Endothelial cell of umbilical vein (primary cell): ENCODE measurements around the gene MARF1. TPM values are rescaled to one million over a fixed set of nuclear protein-coding genes. Genes with fewer than 3 reads are reported as not detected.

Source experiments
- BruUV-seq: library from RNA; stranded (reverse); fragments of 400-500 nt; replicated peaks from 2 replicates; lab custom pipeline; 2021; lab: Mats Ljungman, UMichigan
- CTCF ChIA-PET: fragments of 300-600, 350-600 bp; sonication (Branson Sonifier 250); formaldehyde crosslinking; loops from one replicate; lab custom pipeline; 2021; ENCODE audit warnings: antibody characterized with exemption, inconsistent platforms; lab: Charles Lee
- POLR2A ChIA-PET: fragments of 300-600, 350-600 bp; sonication (Branson Sonifier 250); formaldehyde crosslinking; loops from one replicate; lab custom pipeline; 2021; ENCODE audit warnings: antibody characterized with exemption, inconsistent platforms; lab: Charles Lee
- DNase-seq: peaks from one replicate; pipeline ENCODE4 v3.0.0-alpha.2; 2011; ENCODE audit warnings: low read depth, low spot score
- FAIRE-seq: peaks from 2 replicates; lab custom pipeline; 2011; peaks lifted over from hg19 to GRCh38; lab: Jason Lieb, UNC
- H2AFZ ChIP-seq: 2 replicates; pipeline ENCODE4 v1.6.0; 2012; ENCODE audit warnings: low read depth, low read length, control low read depth, inconsistent platforms
- H3K27ac ChIP-seq: 2 replicates; pipeline ENCODE4 v1.5.1; 2011; ENCODE audit warnings: low read depth, mild to moderate bottlenecking, control low read depth, low read length, moderate library complexity; ENCODE audit not compliant: insufficient read depth
- H3K27me3 ChIP-seq, 2 experiments: 2 replicates each; pipeline versions ENCODE4 v1.6.0 to v1.6.1; 2011; ENCODE audit warnings: low read length in 2 of 2, mixed read lengths in 1 of 2; ENCODE audit not compliant: control insufficient read depth in 2 of 2, insufficient read depth in 2 of 2
- H3K36me3 ChIP-seq, 2 experiments: 2 replicates in 1 of 2; 3 replicates in 1 of 2; pipeline ENCODE4 v1.5.1; 2011; ENCODE audit warnings: low read length in 2 of 2, mild to moderate bottlenecking in 1 of 2, moderate library complexity in 1 of 2; ENCODE audit not compliant: control insufficient read depth in 2 of 2, insufficient read depth in 2 of 2; ENCODE audit errors: extremely low read depth in 1 of 2
- H3K4me1 ChIP-seq: 3 replicates; pipeline ENCODE4 v1.5.1; 2011; ENCODE audit warnings: mild to moderate bottlenecking, low read length; ENCODE audit not compliant: control insufficient read depth, insufficient read depth; ENCODE audit errors: extremely low read depth
- H3K4me2 ChIP-seq: 2 replicates; pipeline ENCODE4 v1.6.1; 2011; ENCODE audit warnings: low read length, control low read depth, mixed read lengths; ENCODE audit not compliant: insufficient read depth
- H3K4me3 ChIP-seq, 3 experiments: fragments of 200-600 bp in 1 of 3; sonication (generic), shearing (Covaris generic) in 1 of 3; replicated peaks in 1 of 3; 2 replicates each; pipeline ENCODE4 v1.5.1; 2011 to 2016; ENCODE audit warnings: control low read depth in 3 of 3, low read length in 3 of 3, mild to moderate bottlenecking in 2 of 3, inconsistent platforms in 1 of 3, low read depth in 1 of 3, moderate library complexity in 1 of 3; ENCODE audit not compliant: insufficient read depth in 1 of 3
- H3K79me2 ChIP-seq: 2 replicates; pipeline ENCODE4 v1.6.0; 2012; ENCODE audit warnings: low read length, inconsistent platforms; ENCODE audit not compliant: control insufficient read depth, insufficient read depth
- H3K9ac ChIP-seq: replicated peaks from 2 replicates; pipeline ENCODE3; 2011; ENCODE audit warnings: low read length, control low read depth; ENCODE audit not compliant: insufficient read depth; ENCODE audit errors: extremely low read depth
- H3K9me1 ChIP-seq: replicated peaks from 3 replicates; pipeline ENCODE4 v1.6.0; 2011; ENCODE audit warnings: mild to moderate bottlenecking, low read length; ENCODE audit not compliant: control insufficient read depth, insufficient read depth; ENCODE audit errors: extremely low read depth
- H3K9me3 ChIP-seq: replicated peaks from 2 replicates; pipeline ENCODE4 v1.5.1; 2012; ENCODE audit warnings: low read length, inconsistent platforms; ENCODE audit not compliant: control insufficient read depth, insufficient read depth
- H4K20me1 ChIP-seq: replicated peaks from 2 replicates; pipeline ENCODE3; 2011; ENCODE audit warnings: mild to moderate bottlenecking, low read length; ENCODE audit not compliant: control insufficient read depth, insufficient read depth; ENCODE audit errors: extremely low read depth
- EZH2 ChIP-seq: IDR thresholded peaks from 2 replicates; pipeline ENCODE4 v1.6.1; 2012; ENCODE audit warnings: borderline replicate concordance, low read depth, mild to moderate bottlenecking, moderate library complexity, low read length, inconsistent platforms; ENCODE audit not compliant: severe bottlenecking
- FOS ChIP-seq: IDR thresholded peaks from 2 replicates; pipeline ENCODE4 v1.6.1; 2011; ENCODE audit warnings: mild to moderate bottlenecking, low read length, moderate library complexity, borderline replicate concordance; ENCODE audit not compliant: insufficient read depth
- GATA2 ChIP-seq: IDR thresholded peaks from 2 replicates; pipeline ENCODE4 v1.7.0; 2011; ENCODE audit warnings: low read depth, mild to moderate bottlenecking, moderate library complexity, mixed read lengths, low read length; ENCODE audit not compliant: insufficient read length, insufficient read depth
- JUN ChIP-seq: IDR thresholded peaks from 2 replicates; pipeline ENCODE4 v1.6.1; 2011; ENCODE audit warnings: borderline replicate concordance, low read depth; ENCODE audit not compliant: insufficient read length, insufficient read depth
- MYC ChIP-seq: IDR thresholded peaks from one replicate; pipeline ENCODE4 v1.6.1; 2011; ENCODE audit warnings: mild to moderate bottlenecking, low read depth, low read length
- POLR2A ChIP-seq: IDR thresholded peaks from 2 replicates; pipeline ENCODE4 v1.6.1; 2012; ENCODE audit warnings: low read depth, mild to moderate bottlenecking, control low read depth, low read length
- POLR2AphosphoS5 ChIP-seq: IDR thresholded peaks from 2 replicates; pipeline ENCODE4 v1.6.1; 2012; ENCODE audit warnings: low read depth, mild to moderate bottlenecking, control low read depth, low read length, moderate library complexity; ENCODE audit not compliant: insufficient read depth
- dilution Hi-C: fragments of 300-500 bp; cut with MboI; formaldehyde crosslinking; loops from one replicate; pipeline ENCODE4 v1.15.0; 2019; ENCODE audit warnings: low sequenced_read_pairs; ENCODE audit not compliant: extremely low pct_ligation_motif_present
- intact Hi-C: fragments of 100-400 bp; cut with micrococcal nuclease; formaldehyde crosslinking; loops from one replicate; pipeline ENCODE4 v1.10.0; 2022
- polyA plus RNA-seq, 4 experiments: library from polyadenylated mRNA; depleted of rRNA in 3 of 4; stranded (reverse) in 3 of 4; unstranded in 1 of 4; fragments of >200 nt; gene quantifications; 2 replicates each; pipeline versions ENCODE4 v1.2.1 to v1.2.3, GENCODE V29; 2011 to 2012; ENCODE audit warnings: missing spikeins in 1 of 4
- total RNA-seq: library from RNA; stranded (reverse); gene quantifications from 2 replicates; pipeline ENCODE4 v1.2.3, GENCODE V29; 2021
- TF ChIP-seq, protein P1 (sequence below): IDR thresholded peaks from 2 replicates; pipeline ENCODE4 v1.6.1; 2011; ENCODE audit not compliant: insufficient read depth, insufficient read length
- TF ChIP-seq, protein P2 (sequence below), 2 donors: IDR thresholded peaks; 1 replicate in 1 of 2; 2 replicates in 1 of 2; pipeline ENCODE4 v1.5.1; 2011; ENCODE audit warnings: low read length in 2 of 2, mild to moderate bottlenecking in 2 of 2, moderate library complexity in 2 of 2, control low read depth in 1 of 2, inconsistent platforms in 1 of 2, low read depth in 1 of 2; ENCODE audit not compliant: insufficient read depth in 1 of 2; ENCODE audit errors: extremely low read depth in 1 of 2

The MARF1 gene
- total and polyA plus RNA-seq, 2 donors (not counting 3 experiments of a cell fraction or from before 2014, with no cell fraction given) = 14.6 to 58.5 TPM

GRCh38 chr16:15658556-15658955 lies 15.6 kb upstream of the MARF1 start:
- no peak overlapping the region for H3K4me3 ChIP-seq
- no TSS peak for BruUV-seq
- ChIA-PET CTCF (interaction anchor here (0.7 to 0.8 kb wide), 2 partner anchors 15 to 231 kb away, joined by 3 read pairs; partner anchors contain the start of gene MARF1), POLR2A (no interaction called here)
- FAIRE-seq (no peak), DNase-seq (no peak)
- no peaks in the 10 kb centered on the region for H3K9me3 ChIP-seq
- no peaks in the 10 kb centered on the region for H4K20me1 ChIP-seq
- no peak for TF ChIP-seq MYC
- TF ChIP-seq FOS = no peak
- no peak for TF ChIP-seq EZH2
- TF ChIP-seq POLR2A = no peak
- TF ChIP-seq, protein P1, sequence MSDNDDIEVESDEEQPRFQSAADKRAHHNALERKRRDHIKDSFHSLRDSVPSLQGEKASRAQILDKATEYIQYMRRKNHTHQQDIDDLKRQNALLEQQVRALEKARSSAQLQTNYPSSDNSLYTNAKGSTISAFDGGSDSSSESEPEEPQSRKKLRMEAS = no peak
- no peak for TF ChIP-seq GATA2
- TF ChIP-seq JUN = no peak
- H3K79me2 ChIP-seq = peaks cover 77% of the 10 kb centered on the region
- no peaks in the 10 kb centered on the region for H3K27me3 ChIP-seq
- H3K9ac ChIP-seq = no peak overlapping the region
- dilution Hi-C loops = no loop called here
- H3K4me1 ChIP-seq = no peaks in the 10 kb centered on the region
- intact Hi-C loops = no loop called here
- no peaks in the 10 kb centered on the region for H3K9me1 ChIP-seq
- H3K36me3 ChIP-seq = no peaks in the 10 kb centered on the region
- H2AFZ ChIP-seq = no peak overlapping the region
- no peak overlapping the region for H3K4me2 ChIP-seq
- H3K27ac ChIP-seq = no peak overlapping the region

GRCh38 chr16:15658149-15658548 lies 15.2 kb upstream of the MARF1 start:
- Histone ChIP-seq H3K9me3 (no peaks in the 10 kb centered on the region), H4K20me1 (no peaks in the 10 kb centered on the region), H3K36me3 (no peaks in the 10 kb centered on the region), H3K9ac (no peak overlapping the region), H3K4me2 (no peak overlapping the region), H3K79me2 (peaks cover 80% of the 10 kb centered on the region), H3K27ac (no peak overlapping the region), H3K4me3 (no peak overlapping the region), H3K27me3 (no peaks in the 10 kb centered on the region), H3K4me1 (peaks cover 4% of the 10 kb centered on the region), H2AFZ (no peak overlapping the region), H3K9me1 (no peaks in the 10 kb centered on the region)
- BruUV-seq = no TSS peak
- no peak for DNase-seq
- no peak for FAIRE-seq
- dilution Hi-C loops = no loop called here
- ChIA-PET POLR2A (no interaction called here), CTCF (interaction anchor here (0.7 to 0.8 kb wide), 2 partner anchors 15 to 230 kb away, joined by 3 read pairs; partner anchors contain the start of gene MARF1)
- TF ChIP-seq MYC (no peak), GATA2 (no peak), FOS (no peak), EZH2 (no peak), POLR2AphosphoS5 (no peak), POLR2A (no peak), JUN (no peak)
- TF ChIP-seq, protein P2, sequence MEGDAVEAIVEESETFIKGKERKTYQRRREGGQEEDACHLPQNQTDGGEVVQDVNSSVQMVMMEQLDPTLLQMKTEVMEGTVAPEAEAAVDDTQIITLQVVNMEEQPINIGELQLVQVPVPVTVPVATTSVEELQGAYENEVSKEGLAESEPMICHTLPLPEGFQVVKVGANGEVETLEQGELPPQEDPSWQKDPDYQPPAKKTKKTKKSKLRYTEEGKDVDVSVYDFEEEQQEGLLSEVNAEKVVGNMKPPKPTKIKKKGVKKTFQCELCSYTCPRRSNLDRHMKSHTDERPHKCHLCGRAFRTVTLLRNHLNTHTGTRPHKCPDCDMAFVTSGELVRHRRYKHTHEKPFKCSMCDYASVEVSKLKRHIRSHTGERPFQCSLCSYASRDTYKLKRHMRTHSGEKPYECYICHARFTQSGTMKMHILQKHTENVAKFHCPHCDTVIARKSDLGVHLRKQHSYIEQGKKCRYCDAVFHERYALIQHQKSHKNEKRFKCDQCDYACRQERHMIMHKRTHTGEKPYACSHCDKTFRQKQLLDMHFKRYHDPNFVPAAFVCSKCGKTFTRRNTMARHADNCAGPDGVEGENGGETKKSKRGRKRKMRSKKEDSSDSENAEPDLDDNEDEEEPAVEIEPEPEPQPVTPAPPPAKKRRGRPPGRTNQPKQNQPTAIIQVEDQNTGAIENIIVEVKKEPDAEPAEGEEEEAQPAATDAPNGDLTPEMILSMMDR (IDR thresholded peaks at IDR 0.05; ENCODE audit: extremely low read depth in 1 of 2, insufficient read depth in 1 of 2, low read depth in 1 of 2, low read length in 2 of 2) = no peak
- TF ChIP-seq, protein P1 = no peak
- intact Hi-C loops = no loop called here
